Gastroesophageal sphincter (tissue), 3 donors: ENCODE measurements around the gene PRR5L.

ENCODE experiments used
- CTCF ChIP-seq, 4 experiments: fragments of 200-600 bp in 2 of 4; fragments of 450-650 bp in 2 of 4; sonication (generic) in 1 of 4; IDR thresholded peaks; one replicate each; pipeline ENCODE4 v1.5.1; 2017 to 2019; ENCODE audit warnings: antibody characterized with exemption in 4 of 4, mild to moderate bottlenecking in 2 of 4, moderate library complexity in 2 of 4
- EP300 ChIP-seq: sonication (generic); formaldehyde crosslinking; IDR thresholded peaks from one replicate; pipeline ENCODE4 v1.6.1; 2017; ENCODE audit warnings: antibody characterized with exemption, mild to moderate bottlenecking
- POLR2A ChIP-seq, 2 donors: fragments of 450-650 bp; IDR thresholded peaks; one replicate each; pipeline ENCODE4 v1.6.1; 2017; ENCODE audit warnings: antibody characterized with exemption in 2 of 2, mild to moderate bottlenecking in 2 of 2, moderate library complexity in 1 of 2
- POLR2AphosphoS5 ChIP-seq: sonication (generic); formaldehyde crosslinking; IDR thresholded peaks from one replicate; pipeline ENCODE4 v1.6.1; 2017; ENCODE audit warnings: antibody characterized with exemption

GRCh38 chr11:36350137-36350513, 54.0 kb downstream of the PRR5L start:
- TF ChIP-seq POLR2A (IDR thresholded peaks at IDR 0.05) = no peak
- no peak for TF ChIP-seq CTCF (IDR thresholded peaks at IDR 0.05)
- TF ChIP-seq POLR2AphosphoS5 = no peak
- TF ChIP-seq EP300 = no peak
